Thyroid gland (tissue), 4 donors: Measurements from ENCODE around the gene MYBBP1A. TPM values are rescaled to one million over a fixed set of nuclear protein-coding genes. Genes with fewer than 3 reads are reported as not detected.
"Not testable (repeated sequence)": the region's sequence is repeated elsewhere in the genome, so short reads cannot be mapped to it uniquely, and the experiment has no call there.

Experiments
- DNase-seq, 2 donors: peaks; one replicate each; pipeline ENCODE4 v3.0.0-alpha.2; 2019
- H3K27ac ChIP-seq, 3 donors: fragments of 200-600 bp; sonication (generic); 1 replicate in 2 of 3; 2 replicates in 1 of 3; pipeline ENCODE4 v1.5.1; 2016 to 2019; ENCODE audit warnings: mild to moderate bottlenecking in 1 of 3, moderate library complexity in 1 of 3
- H3K27me3 ChIP-seq: fragments of 200-600 bp; sonication (generic); one replicate; pipeline ENCODE4 v1.5.1; 2019
- H3K36me3 ChIP-seq, 2 donors: fragments of 200-600 bp; sonication (generic); one replicate each; pipeline ENCODE4 v1.5.1; 2016 to 2019
- H3K4me1 ChIP-seq, 2 donors: fragments of 200-600 bp; sonication (generic); one replicate each; pipeline ENCODE4 v1.5.1; 2017 to 2019
- H3K4me3 ChIP-seq, 3 donors: fragments of 200-600 bp; sonication (generic); replicated peaks in 1 of 3; 1 replicate in 2 of 3; 2 replicates in 1 of 3; pipeline ENCODE4 v1.5.1; 2016; ENCODE audit warnings: mild to moderate bottlenecking in 1 of 3
- H3K9me3 ChIP-seq: fragments of 200-600 bp; sonication (generic); one replicate; pipeline ENCODE4 v1.5.1; 2017
- POLR2A ChIP-seq, 2 donors: fragments of 450-650 bp; IDR thresholded peaks; one replicate each; pipeline ENCODE4 v1.6.1; 2017; ENCODE audit warnings: antibody characterized with exemption in 2 of 2, mild to moderate bottlenecking in 2 of 2, moderate library complexity in 1 of 2
- WGBS, 2 donors: methylation state at CpG; one replicate each; pipeline ENCODE4 v1.1.5; 2017; 5-methylcytosine and 5-hydroxymethylcytosine counted together
- intact Hi-C: fragments of 100-400 bp; cut with DNase I; formaldehyde crosslinking; loops from one replicate; pipeline ENCODE4 v1.15.1; 2023
- total RNA-seq, 4 donors: library from RNA; depleted of rRNA; stranded (reverse); fragments of >200 nt; gene quantifications; one replicate each; pipeline ENCODE4 v1.2.3, GENCODE V29; 2016
- TF ChIP-seq, protein P1 (sequence below), 6 experiments: fragments of 200-600 bp in 3 of 6; fragments of 450-650 bp in 3 of 6; sonication (generic) in 3 of 6; IDR thresholded peaks; one replicate each; pipeline ENCODE4 v1.5.1; 2016 to 2019; ENCODE audit warnings: antibody characterized with exemption in 6 of 6, mild to moderate bottlenecking in 2 of 6, inconsistent platforms in 1 of 6, moderate library complexity in 1 of 6

Gene MYBBP1A
- total RNA-seq, 4 donors from 2014 or later: 23.5 to 50.2 (median 37.6) TPM

- Histone ChIP-seq H3K9me3 (no peaks in the 10 kb centered on the region), H3K4me3 (no peak overlapping the region), H3K27ac (no peak overlapping the region), H3K4me1 (peaks cover 7 to 13% of the 10 kb centered on the region in 2 donors), H3K36me3 (no peaks in the 10 kb centered on the region), H3K27me3 (peaks cover 11% of the 10 kb centered on the region)
- intact Hi-C loops: no loop called here
- 85 to 99% methylated on average over 3 of the region's 3 CpGs for WGBS, 2 donors
- no peak for DNase-seq
- TF ChIP-seq, protein P1, sequence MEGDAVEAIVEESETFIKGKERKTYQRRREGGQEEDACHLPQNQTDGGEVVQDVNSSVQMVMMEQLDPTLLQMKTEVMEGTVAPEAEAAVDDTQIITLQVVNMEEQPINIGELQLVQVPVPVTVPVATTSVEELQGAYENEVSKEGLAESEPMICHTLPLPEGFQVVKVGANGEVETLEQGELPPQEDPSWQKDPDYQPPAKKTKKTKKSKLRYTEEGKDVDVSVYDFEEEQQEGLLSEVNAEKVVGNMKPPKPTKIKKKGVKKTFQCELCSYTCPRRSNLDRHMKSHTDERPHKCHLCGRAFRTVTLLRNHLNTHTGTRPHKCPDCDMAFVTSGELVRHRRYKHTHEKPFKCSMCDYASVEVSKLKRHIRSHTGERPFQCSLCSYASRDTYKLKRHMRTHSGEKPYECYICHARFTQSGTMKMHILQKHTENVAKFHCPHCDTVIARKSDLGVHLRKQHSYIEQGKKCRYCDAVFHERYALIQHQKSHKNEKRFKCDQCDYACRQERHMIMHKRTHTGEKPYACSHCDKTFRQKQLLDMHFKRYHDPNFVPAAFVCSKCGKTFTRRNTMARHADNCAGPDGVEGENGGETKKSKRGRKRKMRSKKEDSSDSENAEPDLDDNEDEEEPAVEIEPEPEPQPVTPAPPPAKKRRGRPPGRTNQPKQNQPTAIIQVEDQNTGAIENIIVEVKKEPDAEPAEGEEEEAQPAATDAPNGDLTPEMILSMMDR (IDR thresholded peaks at IDR 0.05): no peak
- TF ChIP-seq POLR2A (IDR thresholded peaks at IDR 0.05): no peak
These were observed 28.0 kb upstream of the MYBBP1A start for GRCh38 chr17:4583206-4583605.

DNA sequence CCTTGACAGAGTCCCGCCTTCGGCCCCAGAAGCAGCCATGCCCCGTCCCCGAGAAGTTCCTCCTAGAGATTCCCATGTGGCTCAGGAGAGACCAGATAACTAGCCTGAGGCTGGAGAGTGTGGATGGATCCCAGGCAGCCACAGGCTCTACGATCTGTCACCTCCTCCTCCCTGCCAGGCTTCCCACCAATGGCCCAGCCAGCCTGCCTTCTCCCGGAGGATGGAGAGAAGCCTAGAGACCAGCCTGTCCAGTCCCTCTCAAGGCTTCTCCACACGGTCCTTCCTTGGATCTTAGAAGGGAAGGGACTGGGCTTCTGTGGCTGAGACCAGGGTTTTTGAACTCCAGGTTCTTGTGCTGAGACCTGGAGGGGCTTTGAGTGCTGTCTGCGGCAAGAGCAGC, 27.5 kb upstream of the MYBBP1A start:
- DNase-seq: no peak
- peaks cover 11% of the 10 kb centered on the region for H3K27me3 ChIP-seq
- WGBS, 2 donors: 74 to 81% methylated on average over 7 to 8 of the region's 8 CpGs

DNA sequence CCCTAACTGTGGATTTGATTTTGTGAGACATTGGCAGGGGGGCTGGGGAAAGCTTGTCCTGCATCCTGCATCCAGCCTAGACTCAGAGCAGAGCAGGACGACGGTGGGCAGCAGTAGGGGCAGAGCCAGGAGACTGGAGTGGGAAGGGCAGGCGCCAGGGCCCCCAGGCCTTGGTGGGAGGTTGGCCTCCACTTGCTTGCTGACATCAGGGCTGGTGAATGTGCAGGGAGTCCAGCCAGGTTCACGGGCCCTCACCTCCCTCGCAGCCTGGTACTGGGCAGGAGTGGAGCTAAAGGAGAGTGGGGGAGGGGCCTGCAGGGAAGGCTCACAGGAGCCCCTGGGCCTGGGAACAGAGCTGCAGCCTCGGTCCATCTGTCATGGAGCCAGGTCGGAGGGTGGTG, 26.9 kb upstream of the MYBBP1A start:
- 49 to 69% methylated on average over 7 of the region's 7 CpGs for WGBS, 2 donors
- H3K27ac ChIP-seq: no peak overlapping the region
- intact Hi-C loops: no loop called here
- H3K4me1 ChIP-seq: peaks cover 7 to 13% of the 10 kb centered on the region in 2 donors
- H3K9me3 ChIP-seq: no peaks in the 10 kb centered on the region
- no peaks in the 10 kb centered on the region for H3K36me3 ChIP-seq
- peaks cover 11% of the 10 kb centered on the region for H3K27me3 ChIP-seq
- H3K4me3 ChIP-seq: no peak overlapping the region
- TF ChIP-seq, protein P1 (IDR thresholded peaks at IDR 0.05): no peak
- no peak for TF ChIP-seq POLR2A (IDR thresholded peaks at IDR 0.05)
- no peak for DNase-seq

More for the DNA sequence above, 27.5 kb upstream of the MYBBP1A start:
- H3K27ac ChIP-seq: no peak overlapping the region
- H3K9me3 ChIP-seq: no peaks in the 10 kb centered on the region
- no peaks in the 10 kb centered on the region for H3K36me3 ChIP-seq
- H3K4me1 ChIP-seq: peaks cover 7 to 13% of the 10 kb centered on the region in 2 donors
- H3K4me3 ChIP-seq: no peak overlapping the region
- intact Hi-C loops: no loop called here
- TF ChIP-seq, protein P1 (IDR thresholded peaks at IDR 0.05): no peak
- no peak for TF ChIP-seq POLR2A (IDR thresholded peaks at IDR 0.05)

DNA sequence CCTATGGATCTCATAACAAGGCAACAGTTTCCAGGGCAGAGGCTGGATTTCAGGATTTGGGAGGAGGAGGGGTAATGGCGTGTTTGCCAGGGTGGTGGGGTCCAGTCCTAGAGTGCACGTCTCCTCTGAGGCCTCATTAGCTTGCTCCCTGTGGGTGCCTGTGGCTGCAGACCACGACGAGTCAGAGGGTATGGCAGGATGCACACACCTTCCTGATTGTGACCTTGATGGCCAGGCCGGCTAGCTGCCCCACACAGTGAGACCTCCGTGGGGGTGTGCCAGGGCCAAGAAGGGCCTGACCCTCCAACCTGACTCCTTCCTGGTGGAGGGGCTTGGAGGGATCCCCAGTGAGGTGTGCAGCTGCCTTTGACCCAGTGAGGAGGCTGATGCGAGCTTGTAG, 25.1 kb upstream of the MYBBP1A start:
- WGBS, 2 donors: 61 to 75% methylated on average over 4 to 7 of the region's 7 CpGs

GRCh38 chr17:4579678-4580077, 24.5 kb upstream of the MYBBP1A start:
- H3K27ac ChIP-seq: no peak overlapping the region
- no peaks in the 10 kb centered on the region for H3K36me3 ChIP-seq
- 88% methylated on average over 11 of the region's 11 CpGs for WGBS, 2 donors
- H3K4me1 ChIP-seq: peaks cover 7 to 10% of the 10 kb centered on the region in 2 donors
- H3K27me3 ChIP-seq: peaks cover 8% of the 10 kb centered on the region
- TF ChIP-seq, protein P1 (IDR thresholded peaks at IDR 0.05): no peak
- no peak for TF ChIP-seq POLR2A (IDR thresholded peaks at IDR 0.05)
- intact Hi-C loops: no loop called here
- H3K9me3 ChIP-seq: no peaks in the 10 kb centered on the region
- no peak for DNase-seq
- H3K4me3 ChIP-seq: no peak overlapping the region

More for the DNA sequence above, 25.1 kb upstream of the MYBBP1A start:
- Histone ChIP-seq H3K36me3 (no peaks in the 10 kb centered on the region), H3K4me3 (no peak overlapping the region), H3K4me1 (peaks cover 7 to 13% of the 10 kb centered on the region in 2 donors), H3K27me3 (peaks cover 11% of the 10 kb centered on the region), H3K9me3 (no peaks in the 10 kb centered on the region), H3K27ac (no peak overlapping the region)
- DNase-seq: no peak
- TF ChIP-seq, protein P1 (IDR thresholded peaks at IDR 0.05): no peak
- no peak for TF ChIP-seq POLR2A (IDR thresholded peaks at IDR 0.05)
- intact Hi-C loops: no loop called here

- intact Hi-C loops, H3K4me1 ChIP-seq, H3K4me3 ChIP-seq, H3K27ac ChIP-seq, DNase-seq, H3K36me3 ChIP-seq, H3K9me3 ChIP-seq, H3K27me3 ChIP-seq: not testable (repeated sequence)
- 95% methylated on average over 4 to 10 of the region's 24 CpGs for WGBS, 2 donors
These were observed 23.2 kb upstream of the MYBBP1A start for GRCh38 chr17:4578349-4578748.
